Endothelial cell of umbilical vein (primary cell): ENCODE data around the gene LRFN2.

Source experiments
- EZH2 ChIP-seq: IDR thresholded peaks from 2 replicates; pipeline ENCODE4 v1.6.1; 2012; ENCODE audit warnings: borderline replicate concordance, low read depth, mild to moderate bottlenecking, moderate library complexity, low read length, inconsistent platforms; ENCODE audit not compliant: severe bottlenecking
- JUN ChIP-seq: IDR thresholded peaks from 2 replicates; pipeline ENCODE4 v1.6.1; 2011; ENCODE audit warnings: borderline replicate concordance, low read depth; ENCODE audit not compliant: insufficient read length, insufficient read depth
- POLR2A ChIP-seq: IDR thresholded peaks from 2 replicates; pipeline ENCODE4 v1.6.1; 2012; ENCODE audit warnings: low read depth, mild to moderate bottlenecking, control low read depth, low read length
- POLR2AphosphoS5 ChIP-seq: IDR thresholded peaks from 2 replicates; pipeline ENCODE4 v1.6.1; 2012; ENCODE audit warnings: low read depth, mild to moderate bottlenecking, control low read depth, low read length, moderate library complexity; ENCODE audit not compliant: insufficient read depth
- TF ChIP-seq, protein P1 (sequence below), 2 donors: IDR thresholded peaks; 1 replicate in 1 of 2; 2 replicates in 1 of 2; pipeline ENCODE4 v1.5.1; 2011; ENCODE audit warnings: low read length in 2 of 2, mild to moderate bottlenecking in 2 of 2, moderate library complexity in 2 of 2, control low read depth in 1 of 2, inconsistent platforms in 1 of 2, low read depth in 1 of 2; ENCODE audit not compliant: insufficient read depth in 1 of 2; ENCODE audit errors: extremely low read depth in 1 of 2
- TF ChIP-seq, protein P2 (sequence below): IDR thresholded peaks from 2 replicates; pipeline ENCODE4 v1.6.1; 2011; ENCODE audit not compliant: insufficient read depth, insufficient read length

DNA sequence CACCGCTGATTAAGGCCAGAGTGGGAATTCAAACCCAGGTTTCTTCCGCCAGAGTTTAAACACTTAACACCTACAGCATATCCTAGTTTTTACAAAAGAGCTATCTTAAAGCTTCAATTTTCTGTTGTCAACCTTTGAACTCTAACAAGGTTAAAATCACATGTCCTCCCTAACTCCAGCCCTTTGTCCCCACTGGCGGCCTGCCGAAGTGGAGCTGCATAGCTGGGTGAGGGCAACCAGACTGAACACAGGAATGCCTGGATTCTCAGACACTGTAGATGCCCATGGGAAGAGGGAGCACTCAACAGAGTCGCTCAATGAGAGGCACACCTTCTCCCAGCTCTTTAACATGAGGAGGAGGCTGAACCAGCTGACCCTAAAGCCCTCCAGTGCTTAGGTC is 59.1 kb downstream of the LRFN2 start:
- TF ChIP-seq, protein P1, sequence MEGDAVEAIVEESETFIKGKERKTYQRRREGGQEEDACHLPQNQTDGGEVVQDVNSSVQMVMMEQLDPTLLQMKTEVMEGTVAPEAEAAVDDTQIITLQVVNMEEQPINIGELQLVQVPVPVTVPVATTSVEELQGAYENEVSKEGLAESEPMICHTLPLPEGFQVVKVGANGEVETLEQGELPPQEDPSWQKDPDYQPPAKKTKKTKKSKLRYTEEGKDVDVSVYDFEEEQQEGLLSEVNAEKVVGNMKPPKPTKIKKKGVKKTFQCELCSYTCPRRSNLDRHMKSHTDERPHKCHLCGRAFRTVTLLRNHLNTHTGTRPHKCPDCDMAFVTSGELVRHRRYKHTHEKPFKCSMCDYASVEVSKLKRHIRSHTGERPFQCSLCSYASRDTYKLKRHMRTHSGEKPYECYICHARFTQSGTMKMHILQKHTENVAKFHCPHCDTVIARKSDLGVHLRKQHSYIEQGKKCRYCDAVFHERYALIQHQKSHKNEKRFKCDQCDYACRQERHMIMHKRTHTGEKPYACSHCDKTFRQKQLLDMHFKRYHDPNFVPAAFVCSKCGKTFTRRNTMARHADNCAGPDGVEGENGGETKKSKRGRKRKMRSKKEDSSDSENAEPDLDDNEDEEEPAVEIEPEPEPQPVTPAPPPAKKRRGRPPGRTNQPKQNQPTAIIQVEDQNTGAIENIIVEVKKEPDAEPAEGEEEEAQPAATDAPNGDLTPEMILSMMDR (IDR thresholded peaks at IDR 0.05; ENCODE audit: extremely low read depth in 1 of 2, insufficient read depth in 1 of 2, low read depth in 1 of 2, low read length in 2 of 2): no peak
- TF ChIP-seq POLR2AphosphoS5: no peak
- no peak for TF ChIP-seq POLR2A
- TF ChIP-seq EZH2: no peak
- TF ChIP-seq, protein P2, sequence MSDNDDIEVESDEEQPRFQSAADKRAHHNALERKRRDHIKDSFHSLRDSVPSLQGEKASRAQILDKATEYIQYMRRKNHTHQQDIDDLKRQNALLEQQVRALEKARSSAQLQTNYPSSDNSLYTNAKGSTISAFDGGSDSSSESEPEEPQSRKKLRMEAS: no peak
- TF ChIP-seq JUN: no peak
